Measurements from ENCODE around the gene NEDD9. TPM values are rescaled to one million over a fixed set of nuclear protein-coding genes. Genes with fewer than 3 reads are reported as not detected.

NEDD9 gene
- total RNA-seq, 1 experiment from 2014 or later, result 0.28 TPM

DNA sequence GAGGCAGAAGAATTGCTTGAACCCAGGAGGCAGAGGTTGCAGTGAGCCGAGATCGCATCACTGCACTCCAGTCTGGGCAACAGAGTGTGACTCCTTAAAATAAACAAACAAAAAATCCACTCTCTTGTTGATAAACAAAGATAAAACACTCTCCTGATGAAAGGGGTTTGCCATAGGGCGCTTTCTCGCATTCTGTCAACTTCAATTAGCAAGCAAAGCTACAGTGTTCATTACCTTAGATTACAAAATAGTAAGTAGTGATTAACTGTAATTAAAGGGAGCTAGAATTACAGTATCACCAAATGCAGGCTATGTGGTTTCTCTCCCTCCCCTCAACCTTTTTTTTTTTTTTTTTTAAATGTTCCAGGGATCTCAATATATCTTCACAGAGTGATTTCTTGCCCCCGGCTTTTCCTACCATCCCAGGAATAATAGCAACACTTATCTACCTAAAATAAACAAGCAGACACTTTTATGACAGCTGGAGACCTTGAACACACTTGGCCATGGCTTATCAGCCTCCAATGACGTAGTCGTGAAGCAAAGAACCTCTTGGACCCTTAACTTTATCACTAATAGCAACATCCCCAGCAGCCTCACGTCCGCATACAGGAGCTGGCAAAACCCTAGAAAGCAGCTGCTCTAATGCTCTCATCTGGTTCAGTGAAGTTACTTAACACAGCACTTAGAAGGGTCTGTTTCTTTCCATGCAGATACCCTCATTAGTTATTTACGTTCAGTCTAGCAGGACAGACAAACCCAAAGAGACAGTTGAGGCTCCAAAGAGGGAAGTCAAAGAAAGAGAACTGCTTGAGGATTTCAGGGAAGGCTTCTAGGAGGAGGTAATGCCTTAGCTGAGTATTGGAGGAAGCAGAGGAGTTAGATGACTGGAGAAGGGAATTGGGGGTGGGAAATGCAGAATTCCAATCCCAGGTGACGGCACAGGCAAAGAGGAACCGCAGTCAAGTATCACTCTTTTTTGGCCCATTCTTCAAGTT, 37.9 kb upstream of the NEDD9 start:
- ChIA-PET POLR2A (interaction anchor here (0.7 kb wide), 1 partner anchor 8 kb away, joined by 4 read pairs; no protein-coding TSS in a partner anchor), CTCF (no interaction called here)
- Histone ChIP-seq H3K4me3 (ENCODE audit: low read depth in 2 of 2, low read length in 2 of 2) (no peak overlapping the region), H3K27me3 (ENCODE audit: control insufficient read depth, insufficient read depth, low read length) (peaks cover 3% of the 10 kb centered on the region; the same call in 1 of the 2 replicates), H3K9me3 (ENCODE audit: control insufficient read depth, insufficient read depth, low read depth, low read length) (no peaks in the 10 kb centered on the region), H3K36me3 (ENCODE audit: control insufficient read depth, insufficient read depth, low read length) (no peaks in the 10 kb centered on the region), H3K4me1 (ENCODE audit: control insufficient read depth, insufficient read depth, low read length) (no peaks in the 10 kb centered on the region), H3K27ac (ENCODE audit: low read length) (no peak overlapping the region)
- no peak for ATAC-seq
- BruUV-seq (replicated peaks), result no TSS peak
- intact Hi-C loops (cut with micrococcal nuclease; ENCODE audit: unreplicated experiment) (no loop called here), in situ Hi-C loops (cut with HindIII; ENCODE audit: low pct_unique_long_range_greater_than_20kb, low sequenced_read_pairs) (no loop called here)
- DNase-seq (ENCODE audit: low read depth, low spot score), result no peak
- TF ChIP-seq POLR2AphosphoS5 (IDR thresholded peaks at IDR 0.05; ENCODE audit: low read depth, low read length) (no peak), SIN3A (IDR thresholded peaks at IDR 0.05; ENCODE audit: borderline replicate concordance, insufficient read depth, low read depth, low read length) (no peak), TCF7L2 (IDR thresholded peaks at IDR 0.05; ENCODE audit: low read depth, low read length) (no peak)
- TF ChIP-seq, protein P1, sequence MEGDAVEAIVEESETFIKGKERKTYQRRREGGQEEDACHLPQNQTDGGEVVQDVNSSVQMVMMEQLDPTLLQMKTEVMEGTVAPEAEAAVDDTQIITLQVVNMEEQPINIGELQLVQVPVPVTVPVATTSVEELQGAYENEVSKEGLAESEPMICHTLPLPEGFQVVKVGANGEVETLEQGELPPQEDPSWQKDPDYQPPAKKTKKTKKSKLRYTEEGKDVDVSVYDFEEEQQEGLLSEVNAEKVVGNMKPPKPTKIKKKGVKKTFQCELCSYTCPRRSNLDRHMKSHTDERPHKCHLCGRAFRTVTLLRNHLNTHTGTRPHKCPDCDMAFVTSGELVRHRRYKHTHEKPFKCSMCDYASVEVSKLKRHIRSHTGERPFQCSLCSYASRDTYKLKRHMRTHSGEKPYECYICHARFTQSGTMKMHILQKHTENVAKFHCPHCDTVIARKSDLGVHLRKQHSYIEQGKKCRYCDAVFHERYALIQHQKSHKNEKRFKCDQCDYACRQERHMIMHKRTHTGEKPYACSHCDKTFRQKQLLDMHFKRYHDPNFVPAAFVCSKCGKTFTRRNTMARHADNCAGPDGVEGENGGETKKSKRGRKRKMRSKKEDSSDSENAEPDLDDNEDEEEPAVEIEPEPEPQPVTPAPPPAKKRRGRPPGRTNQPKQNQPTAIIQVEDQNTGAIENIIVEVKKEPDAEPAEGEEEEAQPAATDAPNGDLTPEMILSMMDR (IDR thresholded peaks at IDR 0.05), result no peak
- TF ChIP-seq, protein P2, sequence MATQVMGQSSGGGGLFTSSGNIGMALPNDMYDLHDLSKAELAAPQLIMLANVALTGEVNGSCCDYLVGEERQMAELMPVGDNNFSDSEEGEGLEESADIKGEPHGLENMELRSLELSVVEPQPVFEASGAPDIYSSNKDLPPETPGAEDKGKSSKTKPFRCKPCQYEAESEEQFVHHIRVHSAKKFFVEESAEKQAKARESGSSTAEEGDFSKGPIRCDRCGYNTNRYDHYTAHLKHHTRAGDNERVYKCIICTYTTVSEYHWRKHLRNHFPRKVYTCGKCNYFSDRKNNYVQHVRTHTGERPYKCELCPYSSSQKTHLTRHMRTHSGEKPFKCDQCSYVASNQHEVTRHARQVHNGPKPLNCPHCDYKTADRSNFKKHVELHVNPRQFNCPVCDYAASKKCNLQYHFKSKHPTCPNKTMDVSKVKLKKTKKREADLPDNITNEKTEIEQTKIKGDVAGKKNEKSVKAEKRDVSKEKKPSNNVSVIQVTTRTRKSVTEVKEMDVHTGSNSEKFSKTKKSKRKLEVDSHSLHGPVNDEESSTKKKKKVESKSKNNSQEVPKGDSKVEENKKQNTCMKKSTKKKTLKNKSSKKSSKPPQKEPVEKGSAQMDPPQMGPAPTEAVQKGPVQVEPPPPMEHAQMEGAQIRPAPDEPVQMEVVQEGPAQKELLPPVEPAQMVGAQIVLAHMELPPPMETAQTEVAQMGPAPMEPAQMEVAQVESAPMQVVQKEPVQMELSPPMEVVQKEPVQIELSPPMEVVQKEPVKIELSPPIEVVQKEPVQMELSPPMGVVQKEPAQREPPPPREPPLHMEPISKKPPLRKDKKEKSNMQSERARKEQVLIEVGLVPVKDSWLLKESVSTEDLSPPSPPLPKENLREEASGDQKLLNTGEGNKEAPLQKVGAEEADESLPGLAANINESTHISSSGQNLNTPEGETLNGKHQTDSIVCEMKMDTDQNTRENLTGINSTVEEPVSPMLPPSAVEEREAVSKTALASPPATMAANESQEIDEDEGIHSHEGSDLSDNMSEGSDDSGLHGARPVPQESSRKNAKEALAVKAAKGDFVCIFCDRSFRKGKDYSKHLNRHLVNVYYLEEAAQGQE (IDR thresholded peaks at IDR 0.05; ENCODE audit: insufficient read depth in 1 of 2, low read depth in 2 of 2, low read length in 1 of 2), result no peak

DNA sequence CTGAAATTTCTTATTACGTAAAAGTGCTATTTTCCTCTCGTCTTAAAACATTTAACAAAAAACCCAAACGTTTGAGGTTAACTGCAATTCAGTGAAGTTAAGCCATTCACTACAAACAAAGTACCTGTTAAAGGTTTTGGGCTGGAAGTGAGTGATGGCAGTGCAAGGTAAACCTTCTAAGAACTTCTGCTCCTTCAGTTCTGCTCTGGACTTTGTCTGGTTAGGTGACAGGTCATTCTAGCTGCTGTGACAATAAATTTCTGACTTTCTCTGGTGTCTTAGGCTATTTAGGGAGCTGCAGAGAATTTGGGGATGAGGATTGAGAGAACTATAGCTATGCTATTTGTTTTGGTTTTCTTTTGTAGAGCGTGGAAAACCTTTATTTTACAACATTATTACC, 36.5 kb upstream of the NEDD9 start:
- ATAC-seq (no peak), DNase-seq (ENCODE audit: low read depth, low spot score) (no peak)
- no peak for TF ChIP-seq SIN3A (IDR thresholded peaks at IDR 0.05; ENCODE audit: borderline replicate concordance, insufficient read depth, low read depth, low read length)
- TF ChIP-seq, protein P1 (IDR thresholded peaks at IDR 0.05), result no peak
- TF ChIP-seq, protein P2 (IDR thresholded peaks at IDR 0.05; ENCODE audit: insufficient read depth in 1 of 2, low read depth in 2 of 2, low read length in 1 of 2), result no peak
- no peak for TF ChIP-seq TCF7L2 (IDR thresholded peaks at IDR 0.05; ENCODE audit: low read depth, low read length)
- no peak for TF ChIP-seq POLR2AphosphoS5 (IDR thresholded peaks at IDR 0.05; ENCODE audit: low read depth, low read length)
- Histone ChIP-seq H3K27me3 (ENCODE audit: control insufficient read depth, insufficient read depth, low read length) (peaks cover 3% of the 10 kb centered on the region; the same call in 1 of the 2 replicates), H3K4me1 (ENCODE audit: control insufficient read depth, insufficient read depth, low read length) (no peaks in the 10 kb centered on the region), H3K36me3 (ENCODE audit: control insufficient read depth, insufficient read depth, low read length) (no peaks in the 10 kb centered on the region), H3K9me3 (ENCODE audit: control insufficient read depth, insufficient read depth, low read depth, low read length) (no peaks in the 10 kb centered on the region), H3K4me3 (ENCODE audit: low read depth in 2 of 2, low read length in 2 of 2) (no peak overlapping the region), H3K27ac (ENCODE audit: low read length) (no peak overlapping the region)
- in situ Hi-C loops (cut with HindIII; ENCODE audit: low pct_unique_long_range_greater_than_20kb, low sequenced_read_pairs), result no loop called here
- POLR2A ChIA-PET, result no interaction called here
- intact Hi-C loops (cut with micrococcal nuclease; ENCODE audit: unreplicated experiment), result no loop called here
- BruUV-seq (replicated peaks), result no TSS peak
- CTCF ChIA-PET, result no interaction called here
